Body of pancreas (tissue), 4 donors: Measurements from ENCODE around the gene AFDN. TPM values are rescaled to one million over a fixed set of nuclear protein-coding genes. Genes with fewer than 3 reads are reported as not detected.
A peak's percentile ranks its signal among the peaks of the same experiment; 100 is the strongest.

Source experiments
- ATAC-seq: fragments of 150-250 bp; one replicate; pipeline ENCODE4 v1.9.1; 2016
- DNase-seq, 4 donors: peaks; one replicate each; pipeline ENCODE4 v3.0.0-alpha.2; 2019
- H3K27ac ChIP-seq, 4 donors: fragments of 200-600 bp; sonication (generic); 1 replicate in 3 of 4; 2 replicates in 1 of 4; pipeline versions ENCODE4 v1.5.1 to v1.6.1; 2016 to 2019; ENCODE audit warnings: mild to moderate bottlenecking in 1 of 4, mixed read lengths in 1 of 4, moderate library complexity in 1 of 4
- H3K27me3 ChIP-seq, 2 donors: fragments of 200-600 bp; sonication (generic); one replicate each; pipeline ENCODE4 v1.6.0; 2016; ENCODE audit warnings: mild to moderate bottlenecking in 1 of 2
- H3K36me3 ChIP-seq, 2 donors: fragments of 200-600 bp; sonication (generic); replicated peaks in 1 of 2; 2 replicates each; pipeline ENCODE4 v1.5.1; 2016; ENCODE audit warnings: low read depth in 2 of 2; ENCODE audit not compliant: insufficient read depth in 1 of 2
- H3K4me1 ChIP-seq: fragments of 200-600 bp; sonication (generic); one replicate; pipeline ENCODE4 v1.6.0; 2016
- H3K4me3 ChIP-seq, 2 donors: fragments of 200-600 bp; sonication (generic); 1 replicate in 1 of 2; 2 replicates in 1 of 2; pipeline ENCODE4 v1.5.1; 2016 to 2019
- H3K9me3 ChIP-seq, 3 donors: fragments of 200-600 bp; sonication (generic); 1 replicate in 2 of 3; 2 replicates in 1 of 3; pipeline ENCODE4 v1.5.1; 2016
- CTCF ChIP-seq, 7 experiments: fragments of 450-650 bp in 4 of 7; fragments of 200-600 bp in 3 of 7; sonication (generic) in 3 of 7; IDR thresholded peaks; one replicate each; pipeline ENCODE4 v1.5.1; 2016 to 2019; ENCODE audit warnings: antibody characterized with exemption in 7 of 7
- POLR2A ChIP-seq, 3 donors: fragments of 450-650 bp; IDR thresholded peaks; one replicate each; pipeline ENCODE4 v1.6.1; 2016; ENCODE audit warnings: antibody characterized with exemption in 3 of 3, mild to moderate bottlenecking in 2 of 3
- WGBS, 2 donors: methylation state at CpG; one replicate each; pipeline ENCODE4 v1.1.5; 2017; 5-methylcytosine and 5-hydroxymethylcytosine counted together
- intact Hi-C: fragments of 100-400 bp; cut with DNase I; formaldehyde crosslinking; loops from one replicate; pipeline ENCODE4 v1.15.1; 2023
- total RNA-seq, 2 donors: library from RNA; depleted of rRNA; stranded (reverse); fragments of >200 nt; gene quantifications; one replicate each; pipeline ENCODE4 v1.1.0, GENCODE V29; 2016

AFDN gene
- total RNA-seq, 2 donors from 2014 or later: 160 to 195 TPM

GRCh38 chr6:167804281-167805013, 22.3 kb upstream of the AFDN start:
- H3K27ac ChIP-seq: peak overlapping the region in 3 of 4 donors; percentile 47 to 55 (median 48)
- DNase-seq (no peak), ATAC-seq (no peak)
- no peaks in the 10 kb centered on the region for H3K36me3 ChIP-seq
- TF ChIP-seq CTCF (IDR thresholded peaks at IDR 0.05) (no peak), POLR2A (IDR thresholded peaks at IDR 0.05) (no peak)
- WGBS, 2 donors: 91 to 93% methylated on average over 20 to 24 of the region's 24 CpGs
- no peaks in the 10 kb centered on the region for H3K27me3 ChIP-seq
- H3K4me3 ChIP-seq: no peak overlapping the region
- intact Hi-C loops: no loop called here
- no peaks in the 10 kb centered on the region for H3K4me1 ChIP-seq
- no peaks in the 10 kb centered on the region for H3K9me3 ChIP-seq

- intact Hi-C loops: no loop called here
- Histone ChIP-seq H3K27ac (peak overlapping the region in 3 of 4 donors; percentile 47 to 55 (median 48)), H3K4me1 (no peaks in the 10 kb centered on the region), H3K36me3 (no peaks in the 10 kb centered on the region), H3K4me3 (no peak overlapping the region), H3K27me3 (no peaks in the 10 kb centered on the region), H3K9me3 (no peaks in the 10 kb centered on the region)
- 34 to 41% methylated on average over 8 of the region's 8 CpGs for WGBS, 2 donors
- ATAC-seq: peak; percentile 40
- TF ChIP-seq CTCF (IDR thresholded peaks at IDR 0.05): no peak
- TF ChIP-seq POLR2A (IDR thresholded peaks at IDR 0.05): no peak
- no peak for DNase-seq
These were observed 21.2 kb upstream of the AFDN start for GRCh38 chr6:167805349-167806060.

- WGBS, 2 donors: 15 to 33% methylated on average over 3 to 4 of the region's 4 CpGs
- Histone ChIP-seq H3K9me3 (no peaks in the 10 kb centered on the region), H3K27ac (peak overlapping the region in 3 of 4 donors; percentile 47 to 55 (median 48)), H3K4me1 (no peaks in the 10 kb centered on the region), H3K36me3 (no peaks in the 10 kb centered on the region), H3K4me3 (no peak overlapping the region), H3K27me3 (no peaks in the 10 kb centered on the region)
- ATAC-seq (no peak), DNase-seq (no peak)
- intact Hi-C loops: no loop called here
- no peak for TF ChIP-seq CTCF (IDR thresholded peaks at IDR 0.05)
- TF ChIP-seq POLR2A (IDR thresholded peaks at IDR 0.05): no peak
These were observed 20.5 kb upstream of the AFDN start for GRCh38 chr6:167806061-167806700.

GRCh38 chr6:167807200-167807599, 19.5 kb upstream of the AFDN start:
- Histone ChIP-seq H3K4me3 (no peak overlapping the region), H3K4me1 (no peaks in the 10 kb centered on the region), H3K9me3 (no peaks in the 10 kb centered on the region), H3K27me3 (no peaks in the 10 kb centered on the region), H3K27ac (no peak overlapping the region), H3K36me3 (no peaks in the 10 kb centered on the region)
- no peak for DNase-seq
- no peak for TF ChIP-seq POLR2A (IDR thresholded peaks at IDR 0.05)
- TF ChIP-seq CTCF (IDR thresholded peaks at IDR 0.05): no peak
- intact Hi-C loops: no loop called here
- WGBS, 2 donors: 80 to 83% methylated on average over 6 of the region's 6 CpGs
- no peak for ATAC-seq
